K562 (cell line): ENCODE results near the gene MAD1L1.

Source experiments
- ATF1 ChIP-seq, 2 experiments: fragments of 450-650 bp in 1 of 2; IDR thresholded peaks; 2 replicates each; pipeline ENCODE4 v1.6.1; 2016; ENCODE audit warnings: missing compliant biosample characterization in 1 of 2, missing genetic modification characterization in 1 of 2
- E2F6 ChIP-seq, 2 experiments: IDR thresholded peaks; 2 replicates each; pipeline ENCODE4 v1.6.1; 2011; ENCODE audit warnings: borderline replicate concordance in 1 of 2, control low read depth in 1 of 2, low read depth in 1 of 2, low read length in 1 of 2, mild to moderate bottlenecking in 1 of 2, mixed read lengths in 1 of 2, moderate library complexity in 1 of 2; ENCODE audit not compliant: insufficient read depth in 1 of 2, insufficient read length in 1 of 2, poor library complexity in 1 of 2, severe bottlenecking in 1 of 2; ENCODE audit errors: extremely low read depth in 1 of 2
- GTF3C2 ChIP-seq: IDR thresholded peaks from 3 replicates; pipeline ENCODE4 v1.6.1; 2011; ENCODE audit warnings: borderline replicate concordance, mild to moderate bottlenecking, moderate library complexity; ENCODE audit not compliant: insufficient read length; ENCODE audit errors: extremely low read depth
- HDAC6 ChIP-seq: IDR thresholded peaks from 2 replicates; pipeline ENCODE4 v1.6.1; 2012; ENCODE audit warnings: low read depth, mild to moderate bottlenecking, control low read depth, inconsistent platforms, low read length, moderate library complexity
- MAFG ChIP-seq: fragments of 450-650 bp; conservative IDR thresholded peaks from 2 replicates; pipeline ENCODE4 v1.6.1; 2016; ENCODE audit warnings: missing genetic modification characterization, missing compliant biosample characterization
- PHF21A ChIP-seq: fragments of 450-650 bp; IDR thresholded peaks from 2 replicates; pipeline ENCODE4 v1.6.1; 2017; ENCODE audit warnings: low read depth, borderline replicate concordance
- POLR2A ChIP-seq: fragments of 450-650 bp; conservative IDR thresholded peaks from 2 replicates; pipeline ENCODE4 v1.6.1; 2016
- SMAD3 ChIP-seq: fragments of 450-650 bp; formaldehyde crosslinking; conservative IDR thresholded peaks from 2 replicates; pipeline ENCODE4 v1.4.0; 2020; ENCODE audit warnings: mild to moderate bottlenecking
- SMARCB1 ChIP-seq: IDR thresholded peaks from 2 replicates; pipeline ENCODE4 v1.6.1; 2011; ENCODE audit warnings: improper control_type of control experiment, low read depth; ENCODE audit not compliant: insufficient read length
- TCF7 ChIP-seq: sonication (generic); IDR thresholded peaks from 2 replicates; pipeline ENCODE4 v1.6.1; 2016; ENCODE audit warnings: antibody characterized with exemption, borderline replicate concordance
- ZNF24 ChIP-seq: fragments of 450-650 bp; IDR thresholded peaks from 2 replicates; pipeline ENCODE4 v1.6.1; 2016
- TF ChIP-seq, protein P1 (sequence below), 3 experiments: IDR thresholded peaks in 2 of 3; conservative IDR thresholded peaks in 1 of 3; 2 replicates each; pipeline ENCODE4 v1.5.1; 2011 to 2012; ENCODE audit warnings: low read length in 3 of 3, mild to moderate bottlenecking in 3 of 3, control low read depth in 2 of 3, improper control_type of control experiment in 1 of 3, inconsistent platforms in 1 of 3, low read depth in 1 of 3, mixed read lengths in 1 of 3, moderate library complexity in 1 of 3; ENCODE audit not compliant: insufficient read depth in 2 of 3
- TF ChIP-seq, protein P2 (sequence below): sonication (generic); formaldehyde crosslinking; IDR thresholded peaks from 2 replicates; pipeline ENCODE4 v1.8.1; 2023; ENCODE audit warnings: mild to moderate bottlenecking, missing genetic modification reagents

GRCh38 chr7:2224491-2224928, 8.2 kb downstream of the MAD1L1 start:
- no peak for TF ChIP-seq SMARCB1
- TF ChIP-seq, protein P1, sequence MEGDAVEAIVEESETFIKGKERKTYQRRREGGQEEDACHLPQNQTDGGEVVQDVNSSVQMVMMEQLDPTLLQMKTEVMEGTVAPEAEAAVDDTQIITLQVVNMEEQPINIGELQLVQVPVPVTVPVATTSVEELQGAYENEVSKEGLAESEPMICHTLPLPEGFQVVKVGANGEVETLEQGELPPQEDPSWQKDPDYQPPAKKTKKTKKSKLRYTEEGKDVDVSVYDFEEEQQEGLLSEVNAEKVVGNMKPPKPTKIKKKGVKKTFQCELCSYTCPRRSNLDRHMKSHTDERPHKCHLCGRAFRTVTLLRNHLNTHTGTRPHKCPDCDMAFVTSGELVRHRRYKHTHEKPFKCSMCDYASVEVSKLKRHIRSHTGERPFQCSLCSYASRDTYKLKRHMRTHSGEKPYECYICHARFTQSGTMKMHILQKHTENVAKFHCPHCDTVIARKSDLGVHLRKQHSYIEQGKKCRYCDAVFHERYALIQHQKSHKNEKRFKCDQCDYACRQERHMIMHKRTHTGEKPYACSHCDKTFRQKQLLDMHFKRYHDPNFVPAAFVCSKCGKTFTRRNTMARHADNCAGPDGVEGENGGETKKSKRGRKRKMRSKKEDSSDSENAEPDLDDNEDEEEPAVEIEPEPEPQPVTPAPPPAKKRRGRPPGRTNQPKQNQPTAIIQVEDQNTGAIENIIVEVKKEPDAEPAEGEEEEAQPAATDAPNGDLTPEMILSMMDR (IDR thresholded peaks at IDR 0.05 in 2 of 3, conservative IDR thresholded peaks at IDR 0.05 in 1 of 3; ENCODE audit: insufficient read depth in 2 of 3, low read depth in 1 of 3, low read length in 3 of 3), result no peak
- TF ChIP-seq ZNF24, result no peak
- TF ChIP-seq PHF21A, result no peak
- no peak for TF ChIP-seq ATF1 (CRISPR knock-in tag; IDR thresholded peaks at IDR 0.05)
- TF ChIP-seq ATF1 (tag; IDR thresholded peaks at IDR 0.05), result no peak
- TF ChIP-seq SMAD3 (CRISPR knock-in tag), result no peak
- no peak for TF ChIP-seq GTF3C2
- TF ChIP-seq TCF7, result no peak
- no peak for TF ChIP-seq POLR2A
- no peak for TF ChIP-seq MAFG (tag)
- TF ChIP-seq HDAC6, result no peak
- TF ChIP-seq, protein P2, sequence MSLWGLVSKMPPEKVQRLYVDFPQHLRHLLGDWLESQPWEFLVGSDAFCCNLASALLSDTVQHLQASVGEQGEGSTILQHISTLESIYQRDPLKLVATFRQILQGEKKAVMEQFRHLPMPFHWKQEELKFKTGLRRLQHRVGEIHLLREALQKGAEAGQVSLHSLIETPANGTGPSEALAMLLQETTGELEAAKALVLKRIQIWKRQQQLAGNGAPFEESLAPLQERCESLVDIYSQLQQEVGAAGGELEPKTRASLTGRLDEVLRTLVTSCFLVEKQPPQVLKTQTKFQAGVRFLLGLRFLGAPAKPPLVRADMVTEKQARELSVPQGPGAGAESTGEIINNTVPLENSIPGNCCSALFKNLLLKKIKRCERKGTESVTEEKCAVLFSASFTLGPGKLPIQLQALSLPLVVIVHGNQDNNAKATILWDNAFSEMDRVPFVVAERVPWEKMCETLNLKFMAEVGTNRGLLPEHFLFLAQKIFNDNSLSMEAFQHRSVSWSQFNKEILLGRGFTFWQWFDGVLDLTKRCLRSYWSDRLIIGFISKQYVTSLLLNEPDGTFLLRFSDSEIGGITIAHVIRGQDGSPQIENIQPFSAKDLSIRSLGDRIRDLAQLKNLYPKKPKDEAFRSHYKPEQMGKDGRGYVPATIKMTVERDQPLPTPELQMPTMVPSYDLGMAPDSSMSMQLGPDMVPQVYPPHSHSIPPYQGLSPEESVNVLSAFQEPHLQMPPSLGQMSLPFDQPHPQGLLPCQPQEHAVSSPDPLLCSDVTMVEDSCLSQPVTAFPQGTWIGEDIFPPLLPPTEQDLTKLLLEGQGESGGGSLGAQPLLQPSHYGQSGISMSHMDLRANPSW, result no peak
- no peak for TF ChIP-seq E2F6 (IDR thresholded peaks at IDR 0.05; ENCODE audit: borderline replicate concordance in 1 of 2, extremely low read depth in 1 of 2, insufficient read depth in 1 of 2, insufficient read length in 1 of 2, low read depth in 1 of 2, low read length in 1 of 2, poor library complexity in 1 of 2, severe bottlenecking in 1 of 2)
